Ovary (tissue), 3 donors: ENCODE measurements around the gene MSI2.

Source experiments
- POLR2A ChIP-seq: fragments of 450-650 bp; IDR thresholded peaks from one replicate; pipeline ENCODE4 v1.6.1; 2017; ENCODE audit warnings: antibody characterized with exemption, mild to moderate bottlenecking, moderate library complexity
- TF ChIP-seq, protein P1 (sequence below), 3 donors: fragments of 450-650 bp in 2 of 3; fragments of 200-600 bp in 1 of 3; IDR thresholded peaks; one replicate each; pipeline versions ENCODE4 v1.5.1 to v1.8.0; 2016 to 2022; ENCODE audit warnings: antibody characterized with exemption in 3 of 3, mild to moderate bottlenecking in 1 of 3
- donor health status: DM: no; HTN: no; CAD: no.

DNA sequence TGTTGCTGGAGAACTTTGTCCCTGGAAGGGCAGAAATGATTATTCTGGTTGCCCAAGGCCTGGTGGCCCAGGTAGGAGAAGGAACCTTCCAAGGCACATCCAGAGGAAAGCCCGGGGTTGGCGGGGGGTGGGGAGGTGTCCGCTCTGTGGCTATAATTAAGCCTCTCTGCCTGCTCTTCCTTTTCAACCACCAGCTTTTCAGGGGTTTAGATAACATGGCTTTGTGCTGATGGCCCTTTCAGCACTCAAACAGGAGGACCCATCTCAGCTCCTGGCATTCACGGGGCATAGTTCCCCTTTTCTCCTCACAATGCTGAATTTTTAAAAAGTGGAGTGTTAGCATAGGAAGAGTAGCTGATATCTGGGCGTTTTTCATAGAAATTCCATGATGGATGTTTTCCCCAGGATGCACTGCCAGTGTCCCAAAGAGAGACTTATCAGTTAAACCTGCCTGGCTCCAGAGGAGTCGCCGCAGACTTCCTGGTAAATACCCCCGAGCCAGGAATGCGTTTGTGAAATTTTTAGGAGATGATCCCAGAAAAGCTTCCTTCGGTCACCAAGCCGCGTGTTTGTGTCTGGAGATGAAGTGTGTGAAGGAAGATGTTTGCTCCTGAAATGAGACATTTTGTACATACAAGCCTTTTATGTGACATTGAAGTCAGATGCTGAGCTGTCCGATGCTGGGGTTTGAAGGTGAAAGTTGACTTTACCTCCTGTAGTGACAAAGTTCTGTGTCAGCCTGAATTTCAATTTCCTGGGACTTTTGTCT, 188.5 kb downstream of the MSI2 start:
- no peak for TF ChIP-seq POLR2A
- TF ChIP-seq, protein P1, sequence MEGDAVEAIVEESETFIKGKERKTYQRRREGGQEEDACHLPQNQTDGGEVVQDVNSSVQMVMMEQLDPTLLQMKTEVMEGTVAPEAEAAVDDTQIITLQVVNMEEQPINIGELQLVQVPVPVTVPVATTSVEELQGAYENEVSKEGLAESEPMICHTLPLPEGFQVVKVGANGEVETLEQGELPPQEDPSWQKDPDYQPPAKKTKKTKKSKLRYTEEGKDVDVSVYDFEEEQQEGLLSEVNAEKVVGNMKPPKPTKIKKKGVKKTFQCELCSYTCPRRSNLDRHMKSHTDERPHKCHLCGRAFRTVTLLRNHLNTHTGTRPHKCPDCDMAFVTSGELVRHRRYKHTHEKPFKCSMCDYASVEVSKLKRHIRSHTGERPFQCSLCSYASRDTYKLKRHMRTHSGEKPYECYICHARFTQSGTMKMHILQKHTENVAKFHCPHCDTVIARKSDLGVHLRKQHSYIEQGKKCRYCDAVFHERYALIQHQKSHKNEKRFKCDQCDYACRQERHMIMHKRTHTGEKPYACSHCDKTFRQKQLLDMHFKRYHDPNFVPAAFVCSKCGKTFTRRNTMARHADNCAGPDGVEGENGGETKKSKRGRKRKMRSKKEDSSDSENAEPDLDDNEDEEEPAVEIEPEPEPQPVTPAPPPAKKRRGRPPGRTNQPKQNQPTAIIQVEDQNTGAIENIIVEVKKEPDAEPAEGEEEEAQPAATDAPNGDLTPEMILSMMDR (IDR thresholded peaks at IDR 0.05): no peak
